SK-N-SH treated with all-trans-retinoic acid at 6 μM for 48 hours (cell line): ENCODE data around the gene UBXN2A.

Source experiments
- ATAC-seq: fragments of 200-7000 bp; cut with Tn5 transposase; 3 replicates; pipeline ENCODE4 v1.9.1; 2020; ENCODE audit warnings: mild to moderate bottlenecking, moderate library complexity
- ARNTL ChIP-seq: fragments of 450-650 bp; formaldehyde crosslinking; IDR thresholded peaks from 2 replicates; pipeline ENCODE4 v1.5.0; 2020; ENCODE audit warnings: low read depth, mild to moderate bottlenecking, moderate library complexity, borderline replicate concordance
- BACH2 ChIP-seq: fragments of 250-450 bp; sonication (Bioruptor Pico); IDR thresholded peaks from 2 replicates; pipeline ENCODE4 v1.9.0; 2021; ENCODE audit warnings: mild to moderate bottlenecking, borderline replicate concordance
- CSDC2 ChIP-seq: fragments of 250-450 bp; sonication (Bioruptor Pico); IDR thresholded peaks from 2 replicates; pipeline ENCODE4 v1.5.0; 2020; ENCODE audit warnings: mild to moderate bottlenecking, moderate library complexity
- ESRRG ChIP-seq: fragments of 250-450 bp; sonication (Bioruptor Pico); IDR thresholded peaks from 2 replicates; pipeline ENCODE4 v1.6.1; 2021; ENCODE audit warnings: mild to moderate bottlenecking
- GLIS3 ChIP-seq: fragments of 250-450 bp; sonication (Bioruptor Pico); IDR thresholded peaks from 2 replicates; pipeline ENCODE4 v1.5.0; 2020; ENCODE audit warnings: mild to moderate bottlenecking, moderate library complexity
- ISL1 ChIP-seq: fragments of 250-450 bp; sonication (Bioruptor Pico); IDR thresholded peaks from 2 replicates; pipeline ENCODE4 v2.1.2; 2022; ENCODE audit warnings: mild to moderate bottlenecking, moderate library complexity
- OSR1 ChIP-seq: fragments of 250-450 bp; sonication (Bioruptor Pico); IDR thresholded peaks from 2 replicates; pipeline ENCODE4 v1.8.0; 2022; ENCODE audit warnings: moderate library complexity, mild to moderate bottlenecking, inconsistent platforms
- POU6F1 ChIP-seq: fragments of 250-450 bp; sonication (Bioruptor Pico); IDR thresholded peaks from 2 replicates; pipeline ENCODE4 v1.8.0; 2021; ENCODE audit warnings: low read depth, mild to moderate bottlenecking, moderate library complexity, borderline replicate concordance
- PPARA ChIP-seq: fragments of 250-450 bp; sonication (Bioruptor Pico); IDR thresholded peaks from 2 replicates; pipeline ENCODE4 v1.5.0; 2020; ENCODE audit warnings: mild to moderate bottlenecking, borderline replicate concordance
- RARB ChIP-seq: fragments of 250-450 bp; sonication (Bioruptor Pico); IDR thresholded peaks from 2 replicates; pipeline ENCODE4 v1.8.0; 2021; ENCODE audit warnings: mild to moderate bottlenecking, moderate library complexity
- SNAI2 ChIP-seq: fragments of 250-450 bp; sonication (Bioruptor Pico); IDR thresholded peaks from 2 replicates; pipeline ENCODE4 v1.5.0; 2020; ENCODE audit warnings: mild to moderate bottlenecking, moderate library complexity
- TCF4 ChIP-seq: fragments of 250-450 bp; sonication (Bioruptor Pico); IDR thresholded peaks from 2 replicates; pipeline ENCODE4 v1.8.0; 2021; ENCODE audit warnings: mild to moderate bottlenecking, moderate library complexity, borderline replicate concordance
- TOX ChIP-seq: fragments of 250-450 bp; sonication (Bioruptor Pico); IDR thresholded peaks from 2 replicates; pipeline ENCODE4 v1.8.0; 2021; ENCODE audit warnings: mild to moderate bottlenecking, moderate library complexity, borderline replicate concordance
- ZC3H10 ChIP-seq: fragments of 250-450 bp; sonication (Bioruptor Pico); IDR thresholded peaks from 2 replicates; pipeline ENCODE4 v1.5.1; 2021; ENCODE audit warnings: mild to moderate bottlenecking, moderate library complexity
- ZFP3 ChIP-seq: fragments of 250-450 bp; sonication (Bioruptor Pico); IDR thresholded peaks from 2 replicates; pipeline ENCODE4 v1.5.0; 2020; ENCODE audit warnings: mild to moderate bottlenecking, moderate library complexity
- ZFP30 ChIP-seq: fragments of 450-650 bp; formaldehyde crosslinking; IDR thresholded peaks from 2 replicates; pipeline ENCODE4 v1.5.0; 2022; ENCODE audit warnings: mild to moderate bottlenecking, moderate library complexity
- ZNF70 ChIP-seq: fragments of 450-650 bp; formaldehyde crosslinking; IDR thresholded peaks from 2 replicates; pipeline ENCODE4 v1.5.0; 2020; ENCODE audit warnings: mild to moderate bottlenecking, moderate library complexity
- ZNF8 ChIP-seq: fragments of 450-650 bp; formaldehyde crosslinking; IDR thresholded peaks from 2 replicates; pipeline ENCODE4 v1.5.0; 2020; ENCODE audit warnings: mild to moderate bottlenecking, moderate library complexity
- TF ChIP-seq, protein P1 (sequence below): fragments of 250-450 bp; sonication (Bioruptor Pico); IDR thresholded peaks from 2 replicates; pipeline ENCODE4 v1.5.1; 2020; ENCODE audit warnings: low read depth, mild to moderate bottlenecking, moderate library complexity
- TF ChIP-seq, protein P2 (sequence below): fragments of 250-450 bp; sonication (Bioruptor Pico); IDR thresholded peaks from 2 replicates; pipeline ENCODE4 v1.8.0; 2020; ENCODE audit warnings: mild to moderate bottlenecking, moderate library complexity, borderline replicate concordance
- TF ChIP-seq, protein P3 (sequence below): fragments of 250-450 bp; sonication (Bioruptor Pico); IDR thresholded peaks from 2 replicates; pipeline ENCODE4 v1.5.1; 2021; ENCODE audit warnings: mild to moderate bottlenecking, moderate library complexity

UBXN2A gene

GRCh38 chr2:23905155-23905554, 35.1 kb upstream of the UBXN2A start (continued):
- no peak for TF ChIP-seq POU6F1
- TF ChIP-seq, protein P1, sequence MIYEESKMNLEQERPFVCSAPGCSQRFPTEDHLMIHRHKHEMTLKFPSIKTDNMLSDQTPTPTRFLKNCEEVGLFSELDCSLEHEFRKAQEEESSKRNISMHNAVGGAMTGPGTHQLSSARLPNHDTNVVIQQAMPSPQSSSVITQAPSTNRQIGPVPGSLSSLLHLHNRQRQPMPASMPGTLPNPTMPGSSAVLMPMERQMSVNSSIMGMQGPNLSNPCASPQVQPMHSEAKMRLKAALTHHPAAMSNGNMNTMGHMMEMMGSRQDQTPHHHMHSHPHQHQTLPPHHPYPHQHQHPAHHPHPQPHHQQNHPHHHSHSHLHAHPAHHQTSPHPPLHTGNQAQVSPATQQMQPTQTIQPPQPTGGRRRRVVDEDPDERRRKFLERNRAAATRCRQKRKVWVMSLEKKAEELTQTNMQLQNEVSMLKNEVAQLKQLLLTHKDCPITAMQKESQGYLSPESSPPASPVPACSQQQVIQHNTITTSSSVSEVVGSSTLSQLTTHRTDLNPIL: no peak

- TF ChIP-seq ESRRG (CRISPR knock-in tag) (no peak), BACH2 (CRISPR knock-in tag) (no peak), ZFP3 (CRISPR knock-in tag) (no peak), ZC3H10 (CRISPR knock-in tag) (no peak), ARNTL (CRISPR knock-in tag) (no peak), SNAI2 (CRISPR knock-in tag) (no peak), ZNF8 (no peak), CSDC2 (CRISPR knock-in tag) (no peak), ISL1 (no peak), TOX (no peak)
- TF ChIP-seq, protein P2, sequence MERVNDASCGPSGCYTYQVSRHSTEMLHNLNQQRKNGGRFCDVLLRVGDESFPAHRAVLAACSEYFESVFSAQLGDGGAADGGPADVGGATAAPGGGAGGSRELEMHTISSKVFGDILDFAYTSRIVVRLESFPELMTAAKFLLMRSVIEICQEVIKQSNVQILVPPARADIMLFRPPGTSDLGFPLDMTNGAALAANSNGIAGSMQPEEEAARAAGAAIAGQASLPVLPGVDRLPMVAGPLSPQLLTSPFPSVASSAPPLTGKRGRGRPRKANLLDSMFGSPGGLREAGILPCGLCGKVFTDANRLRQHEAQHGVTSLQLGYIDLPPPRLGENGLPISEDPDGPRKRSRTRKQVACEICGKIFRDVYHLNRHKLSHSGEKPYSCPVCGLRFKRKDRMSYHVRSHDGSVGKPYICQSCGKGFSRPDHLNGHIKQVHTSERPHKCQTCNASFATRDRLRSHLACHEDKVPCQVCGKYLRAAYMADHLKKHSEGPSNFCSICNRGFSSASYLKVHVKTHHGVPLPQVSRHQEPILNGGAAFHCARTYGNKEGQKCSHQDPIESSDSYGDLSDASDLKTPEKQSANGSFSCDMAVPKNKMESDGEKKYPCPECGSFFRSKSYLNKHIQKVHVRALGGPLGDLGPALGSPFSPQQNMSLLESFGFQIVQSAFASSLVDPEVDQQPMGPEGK (CRISPR knock-in tag): no peak
- TF ChIP-seq, all 23 proteins: peak for 0
- no peak for ATAC-seq
Observed at GRCh38 chr2:23912054-23912453, 28.2 kb upstream of the UBXN2A start.

DNA sequence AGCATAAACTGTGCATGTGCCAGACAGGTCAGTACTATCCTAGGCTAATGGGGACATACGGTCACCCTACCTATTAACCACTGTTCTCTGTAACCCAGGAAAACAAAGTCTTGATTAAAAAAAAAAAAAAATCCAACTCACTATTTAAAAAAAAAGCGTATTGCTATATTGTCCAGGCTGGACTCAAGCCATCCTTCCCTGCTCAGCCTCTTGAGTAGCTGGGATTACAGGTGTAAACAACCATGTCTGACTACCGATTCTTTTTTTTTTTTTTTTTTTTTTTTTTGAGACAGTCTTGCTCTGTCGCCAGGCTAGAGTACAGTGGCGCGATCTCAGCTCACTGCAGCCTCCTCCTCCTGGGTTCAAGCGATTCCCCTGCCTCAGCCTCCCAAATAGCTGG, 24.9 kb upstream of the UBXN2A start:
- ATAC-seq: no peak
- TF ChIP-seq ZFP3 (CRISPR knock-in tag) (no peak), ESRRG (CRISPR knock-in tag) (no peak), ISL1 (no peak), CSDC2 (CRISPR knock-in tag) (no peak), RARB (CRISPR knock-in tag) (no peak), PPARA (CRISPR knock-in tag) (no peak), SNAI2 (CRISPR knock-in tag) (no peak), TOX (no peak), GLIS3 (CRISPR knock-in tag) (no peak), ZNF8 (no peak), OSR1 (CRISPR knock-in tag) (no peak), POU6F1 (no peak), ZNF70 (CRISPR knock-in tag) (no peak), ZFP30 (CRISPR knock-in tag) (no peak), TCF4 (no peak), ZC3H10 (CRISPR knock-in tag) (no peak)
- TF ChIP-seq, protein P2 (CRISPR knock-in tag): no peak
- TF ChIP-seq, protein P3, sequence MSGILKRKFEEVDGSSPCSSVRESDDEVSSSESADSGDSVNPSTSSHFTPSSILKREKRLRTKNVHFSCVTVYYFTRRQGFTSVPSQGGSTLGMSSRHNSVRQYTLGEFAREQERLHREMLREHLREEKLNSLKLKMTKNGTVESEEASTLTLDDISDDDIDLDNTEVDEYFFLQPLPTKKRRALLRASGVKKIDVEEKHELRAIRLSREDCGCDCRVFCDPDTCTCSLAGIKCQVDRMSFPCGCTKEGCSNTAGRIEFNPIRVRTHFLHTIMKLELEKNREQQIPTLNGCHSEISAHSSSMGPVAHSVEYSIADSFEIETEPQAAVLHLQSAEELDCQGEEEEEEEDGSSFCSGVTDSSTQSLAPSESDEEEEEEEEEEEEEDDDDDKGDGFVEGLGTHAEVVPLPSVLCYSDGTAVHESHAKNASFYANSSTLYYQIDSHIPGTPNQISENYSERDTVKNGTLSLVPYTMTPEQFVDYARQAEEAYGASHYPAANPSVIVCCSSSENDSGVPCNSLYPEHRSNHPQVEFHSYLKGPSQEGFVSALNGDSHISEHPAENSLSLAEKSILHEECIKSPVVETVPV (CRISPR knock-in tag): no peak
- TF ChIP-seq, protein P1: no peak
- TF ChIP-seq, all 23 proteins: peak for 0
